ENCODE results near the gene SGCD.

Gene SGCD

GRCh38 chr5:156476678-156477077, 149.7 kb downstream of the SGCD start:
- no peak for DNase-seq (ENCODE audit: low read depth)
- TF ChIP-seq CTCF (IDR thresholded peaks at IDR 0.05; ENCODE audit: insufficient read depth, low read depth, low read length, missing control alignments), result no peak
- no peak overlapping the region for H3K4me3 ChIP-seq (ENCODE audit: low read length)

- TF ChIP-seq CTCF (IDR thresholded peaks at IDR 0.05; ENCODE audit: insufficient read depth, low read depth, low read length, missing control alignments), result no peak
- no peak overlapping the region for H3K4me3 ChIP-seq (ENCODE audit: low read length)
Observed at GRCh38 chr5:156477196-156477595, 150.2 kb downstream of the SGCD start.

GRCh38 chr5:156479849-156480248, 152.9 kb downstream of the SGCD start:
- DNase-seq (ENCODE audit: low read depth), result peak; percentile 66
- no peak for TF ChIP-seq CTCF (IDR thresholded peaks at IDR 0.05; ENCODE audit: insufficient read depth, low read depth, low read length, missing control alignments)

More at GRCh38 chr5:156477196-156477595, 150.2 kb downstream of the SGCD start:
- DNase-seq (ENCODE audit: low read depth), result no peak

GRCh38 chr5:156481741-156482140, 154.8 kb downstream of the SGCD start:
- no peak for TF ChIP-seq CTCF (IDR thresholded peaks at IDR 0.05; ENCODE audit: insufficient read depth, low read depth, low read length, missing control alignments)
- H3K4me3 ChIP-seq (ENCODE audit: low read length), result no peak overlapping the region
- DNase-seq (ENCODE audit: low read depth), result peak; percentile 8

More at GRCh38 chr5:156479849-156480248, 152.9 kb downstream of the SGCD start:
- H3K4me3 ChIP-seq (ENCODE audit: low read length), result no peak overlapping the region

GRCh38 chr5:156482818-156483217, 155.9 kb downstream of the SGCD start:
- DNase-seq (ENCODE audit: low read depth), result no peak
- TF ChIP-seq CTCF (IDR thresholded peaks at IDR 0.05; ENCODE audit: insufficient read depth, low read depth, low read length, missing control alignments), result no peak
- H3K4me3 ChIP-seq (ENCODE audit: low read length), result no peak overlapping the region

- no peak for TF ChIP-seq CTCF (IDR thresholded peaks at IDR 0.05; ENCODE audit: insufficient read depth, low read depth, low read length, missing control alignments)
- no peak for DNase-seq (ENCODE audit: low read depth)
Observed at GRCh38 chr5:156486394-156487238, 159.7 kb downstream of the SGCD start.

GRCh38 chr5:156491766-156492165, 164.8 kb downstream of the SGCD start:
- TF ChIP-seq CTCF (IDR thresholded peaks at IDR 0.05; ENCODE audit: insufficient read depth, low read depth, low read length, missing control alignments), result no peak
- no peak overlapping the region for H3K4me3 ChIP-seq (ENCODE audit: low read length)
- no peak for DNase-seq (ENCODE audit: low read depth)

More at GRCh38 chr5:156486394-156487238, 159.7 kb downstream of the SGCD start:
- no peak overlapping the region for H3K4me3 ChIP-seq (ENCODE audit: low read length)

Measured in epithelial cell of esophagus (primary cell).